GM19397 (cell line): ENCODE results near the gene COPS4.
"Not testable (repeated sequence)": the region's sequence is repeated elsewhere in the genome, so short reads cannot be mapped to it uniquely, and the experiment has no call there.

Source experiments
- ATAC-seq: cut with Tn5 transposase; IDR thresholded peaks from one replicate; pipeline ENCODE4 v1.9.1; 2021; ENCODE audit warnings: mild to moderate bottlenecking, moderate library complexity; ENCODE audit not compliant: unreplicated experiment

The COPS4 gene

GRCh38 chr4:83022724-83023450 is 12.1 kb upstream of the COPS4 start:
- no peak for ATAC-seq

GRCh38 chr4:83023599-83023998 is 11.4 kb upstream of the COPS4 start:
- not testable (repeated sequence) for ATAC-seq

DNA sequence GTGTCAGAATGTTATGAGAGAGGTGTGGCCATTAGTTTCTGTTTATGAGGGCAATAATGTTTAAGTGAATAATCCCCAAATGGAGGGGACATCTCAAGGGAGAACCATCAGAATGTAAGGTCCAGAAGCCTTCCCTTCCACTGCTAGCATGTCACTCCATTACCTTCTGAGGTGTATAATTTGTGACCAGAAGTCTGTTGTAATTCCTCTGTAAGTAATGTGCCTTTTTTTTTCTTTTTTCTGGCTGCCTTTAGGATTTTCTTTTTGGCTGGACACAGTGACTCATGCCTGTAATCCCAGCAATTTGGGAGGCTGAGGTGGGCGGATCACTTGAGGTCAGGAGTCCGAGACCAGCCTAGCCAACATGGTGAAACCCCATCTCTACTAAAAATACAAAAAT is 10.8 kb upstream of the COPS4 start:
- no peak for ATAC-seq

- ATAC-seq: no peak
Observed at GRCh38 chr4:83025563-83025962, 9.4 kb upstream of the COPS4 start.

- no peak for ATAC-seq
Observed at GRCh38 chr4:83028976-83029375, 6.0 kb upstream of the COPS4 start.

- ATAC-seq: no peak
Observed at GRCh38 chr4:83029688-83030087, 5.3 kb upstream of the COPS4 start.

- no peak for ATAC-seq
Observed at GRCh38 chr4:83036991-83037665, 2.1 kb downstream of the COPS4 start.

DNA sequence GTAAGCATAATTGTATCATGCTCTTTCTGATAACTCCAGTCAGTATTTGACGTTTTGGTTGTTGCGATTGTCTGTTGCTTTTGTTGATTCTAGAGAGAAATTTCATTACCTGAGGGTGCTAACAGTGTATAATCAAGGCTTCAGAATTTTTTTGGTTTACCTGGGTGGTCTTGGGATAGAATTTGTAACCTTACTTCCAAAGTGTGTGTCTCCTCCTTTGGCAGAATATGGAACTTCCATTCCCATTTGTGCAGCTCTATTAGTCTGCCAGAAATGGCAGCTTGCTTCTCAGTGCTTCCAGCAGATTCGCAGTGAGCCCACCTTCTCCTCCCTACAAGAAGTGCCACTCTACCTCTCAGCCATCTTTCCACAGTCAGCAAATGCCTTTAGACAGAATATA is 5.3 kb downstream of the COPS4 start:
- ATAC-seq: no peak

DNA sequence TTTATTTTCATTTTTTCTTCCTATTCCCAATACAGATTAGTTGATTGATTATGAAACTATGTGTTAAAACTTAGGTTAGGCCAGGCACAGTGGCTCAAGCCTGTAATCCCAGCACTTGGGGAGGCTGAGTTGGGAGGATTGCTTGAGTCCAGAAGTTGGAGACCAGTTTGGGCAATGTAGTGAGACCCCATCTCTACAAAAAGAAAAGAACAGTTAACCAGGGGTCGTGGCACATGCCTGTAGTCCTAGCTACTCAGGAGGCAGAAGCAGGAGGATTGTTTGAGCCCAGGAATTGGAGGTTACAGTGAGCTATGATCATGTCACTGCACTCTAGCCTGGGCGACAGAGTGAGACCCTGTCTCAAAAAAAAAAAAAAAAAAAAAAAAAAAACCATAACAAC is 8.2 kb downstream of the COPS4 start:
- ATAC-seq: not testable (repeated sequence)

GRCh38 chr4:83043801-83044407 is 8.9 kb downstream of the COPS4 start:
- ATAC-seq: no peak

DNA sequence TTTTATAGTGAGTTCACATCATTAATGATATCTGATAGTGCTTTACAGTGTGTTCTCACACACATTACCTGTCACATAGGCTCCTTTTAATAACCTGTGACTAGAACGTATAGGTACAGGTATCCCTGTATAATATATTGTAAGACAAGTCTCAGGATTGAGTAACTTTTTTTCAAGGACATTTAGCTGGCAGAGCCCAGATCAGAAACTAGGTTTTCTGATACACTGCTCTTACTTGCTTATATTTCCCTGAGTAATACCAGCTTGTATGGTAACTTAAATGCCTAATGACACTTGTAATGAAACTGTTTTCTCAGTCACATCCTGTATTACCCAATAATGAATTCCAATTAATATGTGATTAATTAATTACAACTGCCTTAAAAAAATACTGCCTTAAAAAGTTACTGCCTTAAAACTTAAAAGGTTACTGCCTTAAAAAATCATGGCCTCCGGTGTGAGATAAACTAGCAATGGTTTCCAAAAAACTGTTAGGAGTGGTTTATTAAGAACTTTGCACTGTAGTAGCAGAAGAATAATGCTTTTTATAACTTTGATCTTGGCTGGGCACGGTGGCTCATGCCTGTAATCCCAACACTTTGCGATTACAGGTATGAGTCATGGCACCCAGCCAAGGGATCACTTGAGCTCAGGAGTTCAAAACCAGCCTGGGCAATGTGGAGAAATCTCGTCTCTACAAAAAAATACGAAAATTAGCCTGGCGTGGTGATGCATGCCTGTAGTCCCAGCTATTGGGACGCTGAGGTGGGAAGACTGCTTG is 11.9 kb downstream of the COPS4 start:
- no peak for ATAC-seq

- ATAC-seq: not testable (repeated sequence)
Observed at GRCh38 chr4:83048781-83049180, 13.8 kb downstream of the COPS4 start.

- no peak for ATAC-seq
Observed at GRCh38 chr4:83054928-83055327, 19.9 kb downstream of the COPS4 start.

GRCh38 chr4:83062739-83063138 is 27.8 kb downstream of the COPS4 start:
- ATAC-seq: no peak

DNA sequence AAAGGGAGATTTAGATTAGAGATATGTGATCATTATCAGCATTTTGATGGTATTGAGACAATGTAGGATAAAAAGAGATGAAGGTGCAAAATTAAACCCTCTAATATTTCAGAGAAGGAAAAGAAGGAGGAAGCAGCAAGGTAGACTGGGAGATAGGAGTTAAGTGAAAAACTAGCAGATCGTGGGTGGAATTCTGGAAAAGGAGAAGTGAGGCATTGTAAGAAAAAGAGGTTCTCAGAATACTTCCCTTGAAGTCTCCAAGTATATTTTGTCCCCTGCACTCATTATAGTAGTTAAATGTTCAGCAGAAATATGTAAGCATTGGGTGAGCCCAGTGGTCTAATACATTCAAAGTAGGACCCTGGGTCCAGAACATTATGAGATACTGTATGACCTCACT is 30.3 kb downstream of the COPS4 start:
- no peak for ATAC-seq

DNA sequence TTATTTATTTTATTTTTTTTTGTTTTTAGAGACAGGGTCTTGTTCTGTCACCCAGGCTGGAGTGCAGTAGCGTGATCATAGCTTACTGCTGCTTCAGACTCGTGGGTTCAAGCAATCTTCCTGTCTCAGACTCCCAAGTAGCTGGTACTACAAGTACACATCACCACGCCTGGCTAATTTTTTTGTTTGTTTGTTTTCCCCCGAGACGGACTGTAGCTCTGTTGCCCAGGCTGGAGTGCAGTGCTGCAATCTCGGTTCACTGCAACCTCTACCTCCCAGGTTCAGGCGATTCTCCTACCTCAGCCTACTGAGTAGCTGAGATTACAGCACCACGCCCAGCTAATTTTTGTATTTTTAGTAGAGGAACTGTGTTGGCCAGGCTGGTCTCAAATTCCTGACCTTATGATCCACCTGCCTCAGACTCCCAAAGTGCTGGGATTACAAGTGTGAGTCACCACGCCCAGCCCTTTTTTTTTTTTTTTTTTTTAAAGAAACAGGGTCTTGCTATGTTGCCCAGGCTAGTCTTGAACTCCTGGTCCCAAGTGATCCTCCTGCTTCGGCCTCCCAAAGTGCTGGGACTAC is 32.2 kb downstream of the COPS4 start:
- ATAC-seq: no peak

DNA sequence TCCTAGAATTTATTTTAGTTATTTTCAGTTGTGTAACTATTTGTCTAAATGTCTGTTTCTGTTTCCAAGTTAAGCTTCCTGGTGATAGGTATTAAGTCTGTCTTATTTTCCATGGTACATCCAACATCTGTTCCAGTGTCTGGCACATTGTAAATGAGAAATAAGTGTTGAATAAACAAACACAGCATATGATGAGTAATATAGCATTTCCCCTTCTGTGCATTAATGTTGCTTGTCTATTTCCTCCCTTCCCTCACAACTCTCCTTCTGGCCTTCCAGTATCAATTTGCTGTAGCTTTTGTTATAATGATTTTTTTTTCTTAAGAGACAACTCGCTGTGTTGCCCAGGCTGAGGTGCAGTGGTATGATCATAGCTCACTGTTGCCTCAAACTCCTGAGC is 36.1 kb downstream of the COPS4 start:
- ATAC-seq: no peak

GRCh38 chr4:83074086-83074704 is 39.2 kb downstream of the COPS4 start:
- ATAC-seq: peak; percentile 73

- not testable (repeated sequence) for ATAC-seq
Observed at GRCh38 chr4:83074783-83075182, 39.8 kb downstream of the COPS4 start.

DNA sequence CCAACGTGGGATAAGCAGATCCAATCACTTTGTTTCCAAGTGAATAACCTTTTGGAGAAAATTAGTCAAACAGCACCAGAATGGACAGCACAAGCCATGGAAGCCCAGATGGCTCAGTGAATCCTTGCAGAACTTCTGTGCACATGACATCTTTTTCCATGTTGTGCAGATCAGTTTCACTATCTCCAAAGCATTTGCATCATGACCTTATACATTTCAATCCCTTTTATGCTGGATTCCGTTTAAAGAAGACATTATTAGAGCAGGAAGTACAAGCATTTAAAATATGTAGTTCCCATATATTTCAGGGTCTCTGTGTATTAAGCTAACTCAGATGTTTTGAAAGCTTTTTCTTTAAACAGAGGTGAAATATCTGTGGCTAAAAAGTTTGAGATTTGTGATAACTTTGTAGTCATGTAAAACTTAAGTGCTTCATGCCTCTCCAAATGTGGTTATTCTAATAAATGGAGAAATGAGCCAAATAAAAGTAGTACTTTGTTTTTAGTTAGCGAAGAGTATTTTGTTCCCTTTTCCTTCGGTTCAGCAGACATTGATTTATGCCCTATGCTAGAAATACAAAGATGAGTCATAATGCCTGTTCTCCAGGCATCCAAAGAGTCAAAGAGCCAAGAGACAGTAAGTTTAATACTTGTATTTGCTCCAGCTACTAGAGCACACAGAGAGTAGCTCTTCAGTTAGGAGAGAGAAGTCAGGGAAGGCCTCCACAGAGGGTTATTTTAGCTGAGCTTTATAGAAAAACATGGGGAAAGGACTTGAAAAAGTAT is 40.5 kb downstream of the COPS4 start:
- ATAC-seq: no peak
